Measurements from ENCODE around the gene L2HGDH.

DNA sequence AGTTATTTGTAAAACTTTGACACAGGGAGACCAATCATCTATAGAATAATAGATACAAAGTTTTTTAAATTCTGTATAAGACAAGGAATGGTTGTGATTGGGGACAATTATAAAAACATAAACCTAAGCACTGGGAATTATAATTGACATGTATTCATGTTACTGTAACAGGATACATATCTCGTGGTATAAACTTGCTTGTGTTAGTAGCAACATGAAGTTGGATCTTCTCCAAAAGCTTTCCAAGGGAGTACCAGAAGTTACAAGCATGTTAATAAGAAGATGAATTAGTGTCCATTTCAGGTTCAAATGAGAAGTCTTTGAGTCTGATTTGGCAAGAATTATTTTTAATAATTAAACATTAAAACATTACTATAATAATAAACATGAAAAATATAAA lies 42.5 kb upstream of the L2HGDH start:
- TF ChIP-seq POLR2A (IDR thresholded peaks at IDR 0.05), result no peak
- TF ChIP-seq, protein P1, sequence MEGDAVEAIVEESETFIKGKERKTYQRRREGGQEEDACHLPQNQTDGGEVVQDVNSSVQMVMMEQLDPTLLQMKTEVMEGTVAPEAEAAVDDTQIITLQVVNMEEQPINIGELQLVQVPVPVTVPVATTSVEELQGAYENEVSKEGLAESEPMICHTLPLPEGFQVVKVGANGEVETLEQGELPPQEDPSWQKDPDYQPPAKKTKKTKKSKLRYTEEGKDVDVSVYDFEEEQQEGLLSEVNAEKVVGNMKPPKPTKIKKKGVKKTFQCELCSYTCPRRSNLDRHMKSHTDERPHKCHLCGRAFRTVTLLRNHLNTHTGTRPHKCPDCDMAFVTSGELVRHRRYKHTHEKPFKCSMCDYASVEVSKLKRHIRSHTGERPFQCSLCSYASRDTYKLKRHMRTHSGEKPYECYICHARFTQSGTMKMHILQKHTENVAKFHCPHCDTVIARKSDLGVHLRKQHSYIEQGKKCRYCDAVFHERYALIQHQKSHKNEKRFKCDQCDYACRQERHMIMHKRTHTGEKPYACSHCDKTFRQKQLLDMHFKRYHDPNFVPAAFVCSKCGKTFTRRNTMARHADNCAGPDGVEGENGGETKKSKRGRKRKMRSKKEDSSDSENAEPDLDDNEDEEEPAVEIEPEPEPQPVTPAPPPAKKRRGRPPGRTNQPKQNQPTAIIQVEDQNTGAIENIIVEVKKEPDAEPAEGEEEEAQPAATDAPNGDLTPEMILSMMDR (IDR thresholded peaks at IDR 0.05), result no peak
